Measurements from ENCODE around the gene HOXD3. TPM values are rescaled to one million over a fixed set of nuclear protein-coding genes. Genes with fewer than 3 reads are reported as not detected.

Gene HOXD3
- total and polyA plus RNA-seq, 4 donors = not detected

DNA sequence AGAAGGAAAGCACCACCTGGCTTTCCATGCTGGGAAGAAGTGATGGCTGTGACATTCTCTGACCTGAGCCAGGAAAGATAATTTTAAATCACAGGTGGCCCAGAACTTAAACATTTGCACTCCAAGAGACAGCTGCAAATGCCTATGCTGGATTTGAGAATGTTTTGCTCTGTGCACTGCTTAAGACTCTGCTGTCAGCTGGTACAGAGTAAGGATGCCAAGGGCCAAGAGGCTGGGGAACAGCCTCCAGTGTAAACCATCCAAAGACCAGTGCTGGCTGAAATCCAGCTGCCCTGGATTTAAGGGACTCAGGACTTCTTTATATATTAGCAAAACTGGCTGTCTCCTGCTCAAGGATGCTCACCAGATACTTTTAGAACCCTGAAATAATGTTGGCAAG is 23.7 kb upstream of the HOXD3 start:
- no peak for DNase-seq (ENCODE audit: low spot score)
- no peak overlapping the region for H3K9ac ChIP-seq (ENCODE audit: low read depth in 1 of 2, low read length in 2 of 2)
- H3K4me3 ChIP-seq (ENCODE audit: low read depth in 1 of 3, low read length in 3 of 3) = no peak overlapping the region
- H3K9me3 ChIP-seq (ENCODE audit: control insufficient read depth in 4 of 4, low read length in 3 of 4) = peaks cover 0 to 11% (median 0%) of the 10 kb centered on the region in 4 donors
- no peak for TF ChIP-seq FOXA2 (IDR thresholded peaks at IDR 0.05)
- H3K36me3 ChIP-seq (ENCODE audit: control insufficient read depth in 4 of 4, insufficient read depth in 3 of 4, low read depth in 1 of 4, low read length in 3 of 4) = no peaks in the 10 kb centered on the region
- peaks cover 4 to 22% (median 12%) of the 10 kb centered on the region in 4 donors for H3K4me1 ChIP-seq (ENCODE audit: control insufficient read depth in 4 of 4, insufficient read depth in 4 of 4, low read length in 3 of 4)
- H3K27ac ChIP-seq (ENCODE audit: low read depth in 1 of 2, low read length in 2 of 2) = no peak overlapping the region
- H3K27me3 ChIP-seq (ENCODE audit: control insufficient read depth in 4 of 4, insufficient read depth in 4 of 4, low read length in 3 of 4) = peaks cover 10 to 62% (median 20%) of the 10 kb centered on the region in 4 donors

DNA sequence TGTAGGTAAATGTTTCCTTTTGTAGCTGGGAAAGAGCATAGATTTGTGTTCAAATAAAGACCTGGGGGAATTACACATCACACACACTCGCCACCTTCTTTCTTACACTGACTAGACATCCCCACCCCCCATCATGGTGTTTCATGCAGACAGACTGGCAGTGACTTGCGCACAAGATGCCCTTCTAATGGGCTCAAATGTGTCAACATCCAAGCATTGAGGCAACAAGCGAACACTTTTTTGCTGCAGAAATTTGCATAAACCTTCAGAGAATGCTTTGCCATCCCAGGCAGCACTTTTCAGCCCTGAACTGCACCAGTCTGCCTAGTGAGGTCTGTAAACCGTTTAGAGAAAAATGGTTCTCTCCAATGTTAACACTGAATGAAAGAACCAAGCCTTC is 23.1 kb upstream of the HOXD3 start:
- Histone ChIP-seq H3K9me3 (ENCODE audit: control insufficient read depth in 4 of 4, low read length in 3 of 4) (peaks cover 0 to 11% (median 0%) of the 10 kb centered on the region in 4 donors), H3K27ac (ENCODE audit: low read depth in 1 of 2, low read length in 2 of 2) (no peak overlapping the region), H3K4me1 (ENCODE audit: control insufficient read depth in 4 of 4, insufficient read depth in 4 of 4, low read length in 3 of 4) (peaks cover 4 to 22% (median 11%) of the 10 kb centered on the region in 4 donors), H3K4me3 (ENCODE audit: low read depth in 1 of 3, low read length in 3 of 3) (no peak overlapping the region), H3K36me3 (ENCODE audit: control insufficient read depth in 4 of 4, insufficient read depth in 3 of 4, low read depth in 1 of 4, low read length in 3 of 4) (no peaks in the 10 kb centered on the region), H3K9ac (ENCODE audit: low read depth in 1 of 2, low read length in 2 of 2) (no peak overlapping the region), H3K27me3 (ENCODE audit: control insufficient read depth in 4 of 4, insufficient read depth in 4 of 4, low read length in 3 of 4) (peaks cover 10 to 64% (median 24%) of the 10 kb centered on the region in 4 donors)
- no peak for DNase-seq (ENCODE audit: low spot score)
- 20% methylated on average over 4 of the region's 4 CpGs for WGBS
- no peak for TF ChIP-seq HNF4G (IDR thresholded peaks at IDR 0.05)
- no peak for TF ChIP-seq NR2F2 (IDR thresholded peaks at IDR 0.05)
- no peak for TF ChIP-seq YY1 (IDR thresholded peaks at IDR 0.05)
- no peak for TF ChIP-seq RAD21 (IDR thresholded peaks at IDR 0.05)
- no peak for TF ChIP-seq EGR1 (IDR thresholded peaks at IDR 0.05; ENCODE audit: low read depth in 2 of 2)
- no peak for TF ChIP-seq FOXA1 (IDR thresholded peaks at IDR 0.05)
- TF ChIP-seq, protein P1, sequence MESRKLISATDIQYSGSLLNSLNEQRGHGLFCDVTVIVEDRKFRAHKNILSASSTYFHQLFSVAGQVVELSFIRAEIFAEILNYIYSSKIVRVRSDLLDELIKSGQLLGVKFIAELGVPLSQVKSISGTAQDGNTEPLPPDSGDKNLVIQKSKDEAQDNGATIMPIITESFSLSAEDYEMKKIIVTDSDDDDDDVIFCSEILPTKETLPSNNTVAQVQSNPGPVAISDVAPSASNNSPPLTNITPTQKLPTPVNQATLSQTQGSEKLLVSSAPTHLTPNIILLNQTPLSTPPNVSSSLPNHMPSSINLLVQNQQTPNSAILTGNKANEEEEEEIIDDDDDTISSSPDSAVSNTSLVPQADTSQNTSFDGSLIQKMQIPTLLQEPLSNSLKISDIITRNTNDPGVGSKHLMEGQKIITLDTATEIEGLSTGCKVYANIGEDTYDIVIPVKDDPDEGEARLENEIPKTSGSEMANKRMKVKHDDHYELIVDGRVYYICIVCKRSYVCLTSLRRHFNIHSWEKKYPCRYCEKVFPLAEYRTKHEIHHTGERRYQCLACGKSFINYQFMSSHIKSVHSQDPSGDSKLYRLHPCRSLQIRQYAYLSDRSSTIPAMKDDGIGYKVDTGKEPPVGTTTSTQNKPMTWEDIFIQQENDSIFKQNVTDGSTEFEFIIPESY (IDR thresholded peaks at IDR 0.05) = no peak
- TF ChIP-seq TAF1 (conservative IDR thresholded peaks at IDR 0.05) = no peak
- no peak for TF ChIP-seq RXRA (IDR thresholded peaks at IDR 0.05)
- TF ChIP-seq SP1 (IDR thresholded peaks at IDR 0.05) = no peak
- TF ChIP-seq, protein P2, sequence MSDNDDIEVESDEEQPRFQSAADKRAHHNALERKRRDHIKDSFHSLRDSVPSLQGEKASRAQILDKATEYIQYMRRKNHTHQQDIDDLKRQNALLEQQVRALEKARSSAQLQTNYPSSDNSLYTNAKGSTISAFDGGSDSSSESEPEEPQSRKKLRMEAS (IDR thresholded peaks at IDR 0.05) = no peak

DNA sequence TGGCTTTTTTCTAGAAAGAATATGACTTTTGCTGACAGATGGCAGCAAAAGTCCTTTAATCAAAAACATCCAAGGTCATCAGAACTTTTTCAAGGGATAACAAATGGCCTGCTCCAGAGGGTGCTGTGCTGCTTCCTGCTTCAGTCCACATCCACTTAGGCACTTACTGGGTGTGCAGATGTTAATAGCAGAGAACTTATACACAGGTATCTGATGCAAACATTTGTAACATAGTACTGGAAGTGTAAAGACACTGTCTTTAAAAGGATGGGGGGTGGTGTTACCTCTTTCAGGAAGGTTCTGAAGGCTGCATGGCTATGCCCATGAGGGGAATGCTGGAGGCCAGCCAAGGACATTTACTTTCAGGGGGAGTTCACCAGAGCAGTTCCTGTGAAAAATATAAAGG is 22.1 kb upstream of the HOXD3 start:
- no peak overlapping the region for H3K9ac ChIP-seq (ENCODE audit: low read depth in 1 of 2, low read length in 2 of 2)
- DNase-seq (ENCODE audit: low spot score) = no peak
- no peaks in the 10 kb centered on the region for H3K36me3 ChIP-seq (ENCODE audit: control insufficient read depth in 4 of 4, insufficient read depth in 3 of 4, low read depth in 1 of 4, low read length in 3 of 4)
- no peak overlapping the region for H3K4me3 ChIP-seq (ENCODE audit: low read depth in 1 of 3, low read length in 3 of 3)
- H3K9me3 ChIP-seq (ENCODE audit: control insufficient read depth in 4 of 4, low read length in 3 of 4) = peaks cover 0 to 11% (median 0%) of the 10 kb centered on the region in 4 donors
- peaks cover 5 to 19% (median 10%) of the 10 kb centered on the region in 4 donors for H3K4me1 ChIP-seq (ENCODE audit: control insufficient read depth in 4 of 4, insufficient read depth in 4 of 4, low read length in 3 of 4)
- peaks cover 12 to 64% (median 27%) of the 10 kb centered on the region in 4 donors for H3K27me3 ChIP-seq (ENCODE audit: control insufficient read depth in 4 of 4, insufficient read depth in 4 of 4, low read length in 3 of 4)
- TF ChIP-seq RAD21 (IDR thresholded peaks at IDR 0.05) (peak in 1 of 2 donors; percentile 9), HNF4A (conservative IDR thresholded peaks at IDR 0.05) (no peak)
- H3K27ac ChIP-seq (ENCODE audit: low read depth in 1 of 2, low read length in 2 of 2) = no peak overlapping the region

Measured in liver (tissue), 9 donors.